GM19351 (cell line): Measurements from ENCODE around the gene L3MBTL1.
"Not testable (repeated sequence)": the region's sequence is repeated elsewhere in the genome, so short reads cannot be mapped to it uniquely, and the experiment has no call there.

Source experiments
- ATAC-seq: cut with Tn5 transposase; IDR thresholded peaks from one replicate; pipeline ENCODE4 v1.9.1; 2021; ENCODE audit warnings: mild to moderate bottlenecking, moderate library complexity; ENCODE audit not compliant: unreplicated experiment

Gene L3MBTL1

DNA sequence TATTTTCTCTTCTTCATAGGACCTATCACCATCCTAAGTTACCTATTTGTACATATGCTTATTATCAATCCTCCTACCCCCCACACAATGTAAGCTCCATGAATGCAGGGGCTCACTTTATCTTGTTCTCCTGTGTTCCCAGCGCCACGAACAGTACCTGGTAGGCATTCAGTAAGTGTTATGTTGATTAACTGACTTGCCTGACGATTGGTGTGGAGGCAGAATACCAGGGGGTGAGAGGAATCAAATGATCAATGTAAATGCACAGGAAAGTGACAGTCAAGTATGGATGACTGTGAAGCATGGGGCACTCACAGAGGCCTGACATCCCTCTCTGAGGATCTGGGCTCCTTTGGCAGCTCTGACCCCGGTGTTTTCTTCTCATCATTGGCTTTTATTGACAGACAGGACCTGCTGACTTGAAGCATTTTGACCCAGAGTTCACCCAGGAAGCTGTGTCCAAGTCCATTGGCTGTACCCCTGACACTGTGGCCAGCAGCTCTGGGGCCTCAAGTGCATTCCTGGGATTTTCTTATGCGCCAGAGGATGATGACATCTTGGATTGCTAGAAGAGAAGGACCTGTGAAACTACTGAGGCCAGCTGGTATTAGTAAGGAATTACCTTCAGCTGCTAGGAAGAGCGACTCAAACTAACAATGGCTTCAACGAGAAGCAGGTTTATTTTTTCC, 77.1 kb downstream of the L3MBTL1 start:
- ATAC-seq: no peak

DNA sequence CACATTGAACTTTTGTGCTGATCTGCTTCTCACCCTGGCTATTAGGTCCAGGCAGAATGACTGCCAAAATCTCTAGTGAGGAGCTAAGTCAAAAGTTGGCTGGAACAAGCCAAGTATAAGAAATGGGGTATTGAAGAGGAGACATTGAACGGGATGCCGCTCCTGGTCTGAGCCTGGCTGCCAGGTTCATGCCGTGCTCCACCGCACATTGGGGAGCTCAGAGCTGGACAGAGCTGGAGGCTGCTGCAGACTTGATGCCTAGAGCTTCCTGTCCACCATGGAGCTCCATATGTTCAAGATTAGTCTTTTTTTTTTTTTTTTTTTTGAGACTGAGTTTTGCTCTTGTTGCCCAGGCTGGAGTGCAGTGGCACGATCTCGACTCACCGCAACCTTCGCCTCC, 79.1 kb downstream of the L3MBTL1 start:
- ATAC-seq: no peak

DNA sequence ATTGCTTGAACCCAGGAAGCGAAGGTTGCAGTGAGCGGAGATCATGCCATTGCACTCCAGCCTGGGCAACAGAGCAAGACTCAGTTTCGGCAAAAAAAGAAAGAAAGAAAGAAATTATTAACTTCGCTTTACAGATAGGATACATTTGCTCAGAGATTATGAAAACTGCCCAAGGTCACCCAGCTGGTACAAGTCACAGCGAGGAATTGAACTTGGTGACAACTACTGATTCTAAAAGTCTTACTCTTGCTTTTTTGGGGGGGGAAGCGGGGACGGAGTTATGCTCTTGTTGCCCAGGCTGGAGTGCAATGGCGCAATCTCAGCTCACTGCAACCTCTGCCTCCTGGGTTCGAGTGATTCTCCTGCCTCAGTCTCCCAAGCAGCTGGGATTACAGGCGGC, 81.0 kb downstream of the L3MBTL1 start:
- not testable (repeated sequence) for ATAC-seq

DNA sequence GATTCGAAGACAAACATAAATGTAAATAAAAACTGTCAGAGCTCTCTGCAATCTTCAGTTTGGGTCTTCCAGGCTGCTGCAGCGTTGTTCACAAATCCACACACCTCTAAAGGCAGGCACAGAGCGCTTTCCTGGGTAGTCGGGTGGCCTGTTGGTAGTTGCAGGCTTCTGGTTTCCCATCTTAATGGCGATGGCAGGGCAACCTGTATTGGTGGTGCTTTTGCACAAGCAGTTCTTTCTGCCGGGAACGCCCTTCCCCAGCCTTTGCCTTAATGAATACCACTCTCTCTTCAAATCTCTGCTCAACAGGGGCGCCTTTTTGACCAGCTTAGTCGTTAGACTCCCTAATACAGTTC, 82.5 kb downstream of the L3MBTL1 start:
- no peak for ATAC-seq

DNA sequence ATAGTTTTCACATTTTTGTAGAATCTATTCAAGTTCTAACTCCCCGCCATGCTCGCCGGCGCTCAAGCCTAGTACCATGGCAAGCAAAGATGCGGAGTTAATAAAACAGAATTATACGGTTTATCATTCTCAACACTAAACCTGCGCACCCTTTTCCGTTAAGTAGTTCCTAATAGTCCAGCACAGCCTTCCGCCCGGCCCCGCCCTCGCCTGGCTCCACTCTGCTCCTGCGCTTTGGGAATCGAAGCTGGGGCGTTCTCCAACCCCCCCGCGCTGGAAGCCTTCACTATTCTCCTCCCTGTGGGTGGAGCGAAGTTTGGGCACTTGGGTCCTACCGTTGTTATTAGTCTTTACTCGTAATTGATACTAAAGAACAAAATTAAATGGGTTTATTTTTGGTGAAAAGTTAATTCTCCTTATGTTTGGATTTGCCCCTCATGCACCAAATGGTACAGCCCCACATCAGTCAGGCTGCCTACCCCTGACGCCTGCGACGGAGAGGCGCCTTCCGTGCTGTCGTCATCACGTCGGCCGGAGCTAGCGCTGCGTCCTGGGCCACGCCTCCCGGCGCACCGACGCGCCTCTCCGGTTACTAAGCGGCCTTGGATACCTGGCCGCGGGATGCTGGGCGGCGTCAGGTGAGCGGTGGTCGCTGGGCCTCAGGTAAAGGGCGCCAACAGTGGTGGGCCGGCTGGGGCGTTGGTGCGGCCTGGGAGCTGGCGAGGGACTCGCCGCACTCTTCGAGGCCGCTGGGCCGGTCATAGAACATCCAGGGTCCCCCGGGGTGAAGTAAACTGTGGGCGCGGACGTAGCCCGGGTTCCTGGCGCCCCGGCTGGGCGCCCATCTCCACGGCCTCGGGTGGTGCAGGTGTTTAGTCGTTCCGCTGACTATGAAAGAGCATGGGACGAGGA, 83.2 kb downstream of the L3MBTL1 start, which contains the start of gene IFT52:
TSS of gene IFT52 (plus strand) at position 546 of the 912 bp plus-strand sequence. CDS start 3,762 bp downstream, outside the sequence.
- ATAC-seq: peak; percentile 99
